PC-3 (cell line): ENCODE results near the gene B4GALT2. TPM values are rescaled to one million over a fixed set of nuclear protein-coding genes. Genes with fewer than 3 reads are reported as not detected.

Experiments used
- ATAC-seq: fragments of 200-7000 bp; cut with Tn5 transposase; 2 replicates; pipeline ENCODE4 v1.9.1; 2020; ENCODE audit warnings: mild to moderate bottlenecking, moderate library complexity
- BruUV-seq: library from RNA; stranded (reverse); fragments of 400-500 nt; replicated peaks from 2 replicates; lab custom pipeline; 2021; lab: Mats Ljungman, UMichigan
- CTCF ChIA-PET: fragments of 300-600 bp; sonication (Branson Sonifier 250); formaldehyde crosslinking; loops from one replicate; lab custom pipeline; 2022; ENCODE audit warnings: antibody characterized with exemption; lab: Charles Lee
- POLR2A ChIA-PET: fragments of 300-600 bp; sonication (Branson Sonifier 250); formaldehyde crosslinking; loops from one replicate; lab custom pipeline; 2022; ENCODE audit warnings: antibody characterized with exemption; ENCODE audit not compliant: unreplicated experiment; lab: Charles Lee
- DNase-seq: peaks from one replicate; pipeline ENCODE4 v3.0.0-alpha.2; 2015
- H2AFZ ChIP-seq: fragments of 300-600 bp; sonication (generic); 2 replicates; pipeline ENCODE4 v1.6.0; 2016; ENCODE audit warnings: antibody characterized with exemption, low read length
- H3F3A ChIP-seq: fragments of 300-600 bp; sonication (generic); one replicate; pipeline ENCODE4 v1.6.0; 2017; ENCODE audit warnings: antibody characterized with exemption, low read length, control low read depth, mild to moderate bottlenecking; ENCODE audit not compliant: unreplicated experiment
- H3K27ac ChIP-seq: fragments of 300-600 bp; sonication (generic); 2 replicates; pipeline ENCODE4 v1.5.1; 2016; ENCODE audit warnings: mild to moderate bottlenecking, low read length
- H3K27me3 ChIP-seq: fragments of 300-600 bp; sonication (generic); 2 replicates; pipeline ENCODE4 v1.6.1; 2016; ENCODE audit warnings: low read length, mixed read lengths
- H3K36me3 ChIP-seq: fragments of 300-600 bp; sonication (generic); 2 replicates; pipeline ENCODE4 v1.6.1; 2016; ENCODE audit warnings: low read depth, mixed run types, low read length, mixed read lengths
- H3K4me1 ChIP-seq: fragments of 300-600 bp; sonication (generic); 2 replicates; pipeline ENCODE4 v1.5.1; 2016; ENCODE audit warnings: low read length; ENCODE audit not compliant: insufficient read depth
- H3K4me2 ChIP-seq: fragments of 300-600 bp; sonication (generic); 2 replicates; pipeline ENCODE4 v1.6.0; 2016; ENCODE audit warnings: low read length
- H3K4me3 ChIP-seq: fragments of 300-600 bp; sonication (generic); 2 replicates; pipeline ENCODE4 v1.5.1; 2016; ENCODE audit warnings: mild to moderate bottlenecking, low read length, mixed read lengths
- H3K79me2 ChIP-seq: fragments of 300-600 bp; sonication (generic); 2 replicates; pipeline ENCODE4 v1.6.1; 2017; ENCODE audit warnings: low read length, mixed read lengths
- H3K9ac ChIP-seq: fragments of 300-600 bp; sonication (generic); 2 replicates; pipeline ENCODE4 v1.6.0; 2016; ENCODE audit warnings: mild to moderate bottlenecking, low read length
- H3K9me2 ChIP-seq: fragments of 300-600 bp; sonication (generic); replicated peaks from 2 replicates; pipeline ENCODE4 v1.6.1; 2016; ENCODE audit warnings: mixed run types, low read length, mixed read lengths
- H3K9me3 ChIP-seq: fragments of 300-600 bp; sonication (generic); 2 replicates; pipeline ENCODE4 v1.6.1; 2016; ENCODE audit warnings: low read length, mixed read lengths
- H4K20me1 ChIP-seq: fragments of 300-600 bp; sonication (generic); 2 replicates; pipeline ENCODE4 v1.6.1; 2016; ENCODE audit warnings: low read length, mixed read lengths
- EZH2 ChIP-seq: fragments of 300-600 bp; sonication (generic); IDR thresholded peaks from one replicate; pipeline ENCODE4 v1.6.1; 2017; ENCODE audit warnings: antibody characterized with exemption, mild to moderate bottlenecking, low read length; ENCODE audit not compliant: unreplicated experiment
- EZH2phosphoT487 ChIP-seq: fragments of 300-600 bp; sonication (generic); IDR thresholded peaks from 2 replicates; pipeline ENCODE4 v1.6.1; 2018; ENCODE audit warnings: mild to moderate bottlenecking, antibody characterized with exemption, low read length, borderline replicate concordance
- intact Hi-C: fragments of 100-400 bp; cut with micrococcal nuclease; formaldehyde crosslinking; loops from 2 replicates; pipeline ENCODE4 v1.9.0; 2023
- total RNA-seq: library from RNA; depleted of rRNA; stranded (reverse); fragments of >200 nt; gene quantifications from 2 replicates; pipeline ENCODE4 v1.2.3, GENCODE V29; 2014
- TF ChIP-seq, protein P1 (sequence below): fragments of 300-600 bp; sonication (generic); conservative IDR thresholded peaks from 2 replicates; pipeline ENCODE4 v1.5.1; 2017; ENCODE audit warnings: antibody characterized with exemption, low read depth, mild to moderate bottlenecking, low read length

Gene B4GALT2
- total RNA-seq, 1 experiment from 2014 or later = 103 TPM

- Histone ChIP-seq H3K4me2 (peak overlapping the region; percentile 86), H4K20me1 (no peaks in the 10 kb centered on the region), H3K9me2 (no peaks in the 10 kb centered on the region), H3K9ac (peak overlapping the region; percentile 57), H3K36me3 (no peaks in the 10 kb centered on the region; the same call in 1 of the 2 replicates), H3K4me3 (peak overlapping the region; percentile 72), H3K27me3 (no peaks in the 10 kb centered on the region), H2AFZ (peak overlapping the region; percentile 84), H3F3A (no peaks in the 10 kb centered on the region), H3K4me1 (peaks cover 19% of the 10 kb centered on the region), H3K79me2 (no peaks in the 10 kb centered on the region), H3K27ac (peak overlapping the region; percentile 66), H3K9me3 (no peaks in the 10 kb centered on the region)
- DNase-seq (no peak), ATAC-seq (peak; percentile 2)
- CTCF ChIA-PET = no interaction called here
- intact Hi-C loops = loop anchor here (5.0 kb wide), 1 partner anchor 47 kb away; no protein-coding TSS in a partner anchor
- POLR2A ChIA-PET = no interaction called here
- TSS peak; percentile 48 for BruUV-seq
- TF ChIP-seq EZH2 = no peak
- TF ChIP-seq, protein P1, sequence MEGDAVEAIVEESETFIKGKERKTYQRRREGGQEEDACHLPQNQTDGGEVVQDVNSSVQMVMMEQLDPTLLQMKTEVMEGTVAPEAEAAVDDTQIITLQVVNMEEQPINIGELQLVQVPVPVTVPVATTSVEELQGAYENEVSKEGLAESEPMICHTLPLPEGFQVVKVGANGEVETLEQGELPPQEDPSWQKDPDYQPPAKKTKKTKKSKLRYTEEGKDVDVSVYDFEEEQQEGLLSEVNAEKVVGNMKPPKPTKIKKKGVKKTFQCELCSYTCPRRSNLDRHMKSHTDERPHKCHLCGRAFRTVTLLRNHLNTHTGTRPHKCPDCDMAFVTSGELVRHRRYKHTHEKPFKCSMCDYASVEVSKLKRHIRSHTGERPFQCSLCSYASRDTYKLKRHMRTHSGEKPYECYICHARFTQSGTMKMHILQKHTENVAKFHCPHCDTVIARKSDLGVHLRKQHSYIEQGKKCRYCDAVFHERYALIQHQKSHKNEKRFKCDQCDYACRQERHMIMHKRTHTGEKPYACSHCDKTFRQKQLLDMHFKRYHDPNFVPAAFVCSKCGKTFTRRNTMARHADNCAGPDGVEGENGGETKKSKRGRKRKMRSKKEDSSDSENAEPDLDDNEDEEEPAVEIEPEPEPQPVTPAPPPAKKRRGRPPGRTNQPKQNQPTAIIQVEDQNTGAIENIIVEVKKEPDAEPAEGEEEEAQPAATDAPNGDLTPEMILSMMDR = peak; percentile 45; the same call in 1 of the 2 replicates
These were observed 11.5 kb downstream of the B4GALT2 start for GRCh38 chr1:43990271-43991199.

- H3K27me3 ChIP-seq = no peaks in the 10 kb centered on the region
These were observed 12.1 kb downstream of the B4GALT2 start for GRCh38 chr1:43991200-43991475.

More at GRCh38 chr1:43991200-43991475, 12.1 kb downstream of the B4GALT2 start:
- Histone ChIP-seq H2AFZ (peak overlapping the region; percentile 84), H3K36me3 (no peaks in the 10 kb centered on the region), H3K9ac (peak overlapping the region; percentile 57), H3K79me2 (no peaks in the 10 kb centered on the region), H3F3A (no peaks in the 10 kb centered on the region), H3K9me2 (no peaks in the 10 kb centered on the region), H3K9me3 (no peaks in the 10 kb centered on the region), H3K4me1 (peaks cover 19% of the 10 kb centered on the region), H3K4me3 (peak overlapping the region; percentile 72), H4K20me1 (no peaks in the 10 kb centered on the region), H3K27ac (peak overlapping the region; percentile 66), H3K4me2 (peak overlapping the region; percentile 86)
- CTCF ChIA-PET = no interaction called here
- POLR2A ChIA-PET = no interaction called here
- peak; percentile 30 for ATAC-seq
- TF ChIP-seq EZH2 = no peak
- TF ChIP-seq, protein P1 = no peak
- no peak for TF ChIP-seq EZH2phosphoT487
- intact Hi-C loops = loop anchor here (5.0 kb wide), 1 partner anchor 46 kb away; no protein-coding TSS in a partner anchor
- BruUV-seq = no TSS peak
- DNase-seq = no peak
